HT-29 (cell line): ENCODE data around the gene TRIM41. TPM values are rescaled to one million over a fixed set of nuclear protein-coding genes. Genes with fewer than 3 reads are reported as not detected.

Experiments
- DNase-seq: peaks from one replicate; pipeline ENCODE4 v3.0.0-alpha.2; 2015; ENCODE audit warnings: low spot score
- total RNA-seq: library from RNA; depleted of rRNA; stranded (reverse); fragments of >200 nt; shearing (Covaris generic); gene quantifications from 2 replicates; pipeline ENCODE4 v1.2.3, GENCODE V29; 2014

The TRIM41 gene
- total RNA-seq, 1 experiment from 2014 or later = 37.9 TPM

DNA sequence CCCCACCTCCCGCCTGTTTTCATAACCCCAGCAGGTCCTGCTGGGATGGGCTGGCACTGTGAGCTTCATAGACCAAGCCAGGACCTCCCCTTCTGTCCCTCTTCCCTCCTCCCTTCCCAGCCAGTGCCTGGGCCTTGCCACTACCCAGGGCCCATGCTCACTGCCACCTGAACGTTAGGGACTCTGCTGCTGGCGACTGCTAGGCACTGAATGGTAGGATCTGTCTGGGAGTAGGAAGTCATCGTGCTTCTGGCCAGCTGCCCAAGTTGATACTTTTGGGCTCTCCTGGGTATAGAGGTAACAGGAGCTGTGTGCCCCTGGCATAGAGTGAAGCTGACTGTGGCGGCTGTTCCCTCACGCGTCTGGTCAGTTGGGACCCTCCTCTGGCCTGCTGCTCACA is 8.4 kb downstream of the TRIM41 start:
- no peak for DNase-seq

DNA sequence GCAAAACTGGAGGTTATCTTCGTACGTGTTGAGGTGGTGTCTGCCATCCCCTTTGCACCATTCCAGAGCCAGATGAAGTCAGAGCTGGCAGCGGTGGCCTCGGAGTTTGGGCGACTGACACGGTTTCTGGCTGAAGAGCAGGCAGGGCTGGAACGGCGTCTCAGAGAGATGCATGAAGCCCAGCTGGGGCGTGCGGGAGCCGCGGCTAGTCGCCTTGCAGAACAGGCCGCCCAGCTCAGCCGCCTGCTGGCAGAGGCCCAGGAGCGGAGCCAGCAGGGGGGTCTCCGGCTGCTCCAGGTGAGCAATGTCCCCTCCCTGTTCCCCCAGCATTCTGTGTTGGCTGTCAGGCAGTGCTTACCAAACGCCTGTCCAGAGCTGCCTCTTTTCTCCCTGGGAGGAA is 9.5 kb downstream of the TRIM41 start:
- no peak for DNase-seq

DNA sequence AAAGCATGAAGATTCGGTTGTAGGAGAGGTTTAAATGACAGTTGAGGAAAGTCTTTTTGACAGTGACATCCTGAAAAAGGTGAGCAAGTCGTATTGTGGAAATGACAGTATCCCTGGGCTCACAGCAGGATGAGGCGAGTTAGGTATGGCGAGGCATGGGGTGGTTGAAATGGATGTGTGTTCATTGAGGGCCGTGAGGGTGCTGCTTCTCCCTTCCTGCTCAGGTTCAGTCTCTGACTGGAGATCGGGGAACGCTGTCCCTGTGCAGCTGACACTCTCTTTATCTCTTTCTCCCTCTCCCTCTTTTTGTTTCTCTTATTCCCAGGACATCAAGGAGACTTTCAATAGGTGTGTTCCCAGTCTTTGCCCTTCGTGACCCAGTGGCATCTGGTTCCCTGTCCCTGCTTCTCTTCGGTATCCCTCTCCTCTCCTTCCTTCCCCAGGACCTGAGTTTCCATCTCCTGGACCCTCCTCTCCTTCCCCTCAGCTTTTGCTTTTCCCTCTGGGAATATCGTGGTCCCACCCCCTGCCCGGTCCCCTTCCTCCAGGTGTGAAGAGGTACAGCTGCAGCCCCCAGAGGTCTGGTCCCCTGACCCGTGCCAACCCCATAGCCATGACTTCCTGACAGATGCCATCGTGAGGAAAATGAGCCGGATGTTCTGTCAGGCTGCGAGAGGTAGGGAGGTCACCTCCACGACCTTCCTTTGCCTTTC is 10.2 kb downstream of the TRIM41 start:
- DNase-seq = no peak

- no peak for DNase-seq
Observed at GRCh38 chr5:181233801-181234454, 10.8 kb downstream of the TRIM41 start.

DNA sequence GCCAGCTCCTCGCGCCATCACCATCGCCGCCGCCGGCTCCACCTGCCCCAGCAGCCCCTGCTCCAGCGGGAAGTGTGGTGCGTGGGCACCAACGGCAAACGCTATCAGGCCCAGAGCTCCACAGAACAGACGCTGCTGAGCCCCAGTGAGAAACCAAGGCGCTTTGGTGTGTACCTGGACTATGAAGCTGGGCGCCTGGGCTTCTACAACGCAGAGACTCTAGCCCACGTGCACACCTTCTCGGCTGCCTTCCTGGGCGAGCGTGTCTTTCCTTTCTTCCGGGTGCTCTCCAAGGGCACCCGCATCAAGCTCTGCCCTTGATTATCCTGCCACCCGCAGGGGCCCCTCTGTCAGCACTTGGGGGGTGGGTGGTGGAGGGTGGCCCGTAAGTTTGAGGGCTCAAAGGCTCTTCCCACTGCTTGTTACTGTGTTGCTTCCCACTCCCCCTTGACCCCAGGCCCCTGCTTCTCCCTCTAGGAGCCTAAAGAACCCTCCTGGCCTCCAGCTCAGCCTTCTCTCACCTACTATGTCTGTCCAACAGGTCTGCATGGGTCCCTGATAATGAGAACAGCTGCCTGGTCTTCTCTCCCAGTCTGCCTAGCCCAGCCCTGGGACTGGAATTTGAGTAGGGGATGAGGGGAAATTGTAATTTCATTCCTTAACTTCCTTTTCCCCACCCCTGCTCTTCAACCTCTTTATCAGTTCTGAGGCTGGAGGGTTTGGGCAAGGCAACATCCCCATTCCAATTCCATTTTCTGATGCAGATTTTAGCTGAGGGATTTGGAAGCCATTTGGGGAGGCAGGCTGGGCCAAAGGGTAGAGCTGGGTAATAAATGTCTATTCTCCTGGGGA is 11.6 kb downstream of the TRIM41 start:
- peak; percentile 25 for DNase-seq

GRCh38 chr5:181235323-181235688 is 12.2 kb downstream of the TRIM41 start:
- DNase-seq = peak; percentile 17

GRCh38 chr5:181235689-181236366 is 12.7 kb downstream of the TRIM41 start:
- peak; percentile 33 for DNase-seq

- DNase-seq = no peak
Observed at GRCh38 chr5:181236471-181236870, 13.4 kb downstream of the TRIM41 start.

DNA sequence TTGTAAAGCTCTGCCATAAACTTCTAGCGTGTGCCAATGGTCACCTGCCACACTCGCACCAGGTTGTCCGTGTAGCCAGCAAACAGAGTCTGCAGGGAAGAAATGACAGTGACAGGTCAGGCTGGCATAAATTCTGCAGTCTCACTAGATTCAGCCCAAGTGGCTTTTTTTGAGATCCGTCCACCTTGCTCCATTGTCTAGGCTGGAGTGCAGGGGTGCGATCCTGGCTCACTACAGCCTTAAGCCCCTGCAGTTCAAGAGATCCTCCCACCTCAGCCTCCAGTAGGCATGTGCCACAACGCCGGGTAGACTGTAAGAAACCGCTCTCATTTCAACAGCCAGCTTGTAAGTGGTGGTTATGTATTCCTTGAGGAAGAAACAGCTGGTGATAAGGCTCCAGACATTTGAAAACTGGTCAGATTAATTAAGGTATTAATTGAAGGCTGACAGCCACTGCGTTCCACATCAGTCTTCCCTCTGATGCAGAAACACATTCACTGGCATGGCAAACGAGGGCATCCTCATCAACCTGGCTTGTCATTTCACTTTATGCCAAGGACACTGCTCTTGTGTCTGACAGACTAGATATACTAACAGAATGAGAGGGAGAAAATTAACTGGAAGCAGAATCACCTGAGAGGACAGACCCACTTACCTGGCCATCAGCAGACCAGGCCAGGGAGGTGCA is 14.0 kb downstream of the TRIM41 start:
- DNase-seq = no peak

DNA sequence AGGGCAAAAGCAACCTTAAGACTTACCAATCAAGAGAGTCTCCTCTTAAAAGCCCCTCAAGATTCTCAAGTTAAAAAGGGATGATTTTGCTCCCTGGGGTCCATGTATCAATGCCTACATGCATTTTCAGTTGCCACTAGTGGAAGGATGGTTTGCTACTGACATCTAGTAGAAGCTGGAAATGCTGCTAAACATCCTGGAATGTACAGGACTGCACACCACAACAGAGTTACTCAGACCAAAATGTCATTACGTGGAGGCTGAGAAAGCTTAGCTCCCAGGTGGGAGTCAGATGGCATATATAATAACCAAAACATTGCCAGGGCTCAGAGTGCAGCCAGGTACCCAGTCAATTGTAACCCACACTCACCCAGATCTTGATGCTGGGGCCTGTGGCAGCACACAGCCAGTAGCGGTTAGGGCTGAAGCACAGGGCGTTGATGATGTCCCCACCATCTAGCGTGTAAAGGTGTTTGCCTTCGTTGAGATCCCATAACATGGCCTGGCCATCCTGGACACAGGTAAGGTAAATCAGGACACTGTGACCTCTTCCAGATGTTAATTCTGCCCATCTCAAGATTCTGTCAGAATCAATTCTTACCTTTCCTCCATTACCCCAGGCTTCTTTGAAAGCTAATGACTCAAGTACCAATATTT is 14.8 kb downstream of the TRIM41 start:
- no peak for DNase-seq

DNA sequence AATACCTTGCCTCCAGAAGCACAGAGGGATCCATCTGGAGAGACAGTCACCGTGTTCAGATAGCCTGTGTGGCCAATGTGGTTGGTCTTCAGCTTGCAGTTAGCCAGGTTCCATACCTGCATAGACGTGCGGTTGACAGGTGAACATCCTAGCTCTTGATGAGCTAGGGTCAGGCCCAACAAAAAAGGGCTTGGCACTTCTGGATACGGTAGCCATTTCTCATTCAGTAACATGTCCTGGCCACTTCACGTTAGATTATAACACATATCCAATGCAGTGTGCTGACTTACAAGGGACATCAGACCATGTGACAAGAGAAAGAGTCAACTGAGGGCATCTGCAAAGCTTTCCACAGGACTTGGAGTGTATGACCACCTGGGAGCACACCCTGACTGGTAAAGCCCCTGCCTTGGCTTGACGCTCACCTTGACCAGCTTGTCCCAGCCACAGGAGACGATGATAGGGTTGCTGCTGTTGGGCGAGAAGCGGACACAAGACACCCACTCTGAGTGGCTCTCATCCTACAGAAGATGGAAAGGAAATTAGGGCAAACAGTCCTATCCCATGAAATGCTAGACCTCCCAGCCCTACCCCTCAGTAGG is 16.1 kb downstream of the TRIM41 start:
- DNase-seq = no peak

DNA sequence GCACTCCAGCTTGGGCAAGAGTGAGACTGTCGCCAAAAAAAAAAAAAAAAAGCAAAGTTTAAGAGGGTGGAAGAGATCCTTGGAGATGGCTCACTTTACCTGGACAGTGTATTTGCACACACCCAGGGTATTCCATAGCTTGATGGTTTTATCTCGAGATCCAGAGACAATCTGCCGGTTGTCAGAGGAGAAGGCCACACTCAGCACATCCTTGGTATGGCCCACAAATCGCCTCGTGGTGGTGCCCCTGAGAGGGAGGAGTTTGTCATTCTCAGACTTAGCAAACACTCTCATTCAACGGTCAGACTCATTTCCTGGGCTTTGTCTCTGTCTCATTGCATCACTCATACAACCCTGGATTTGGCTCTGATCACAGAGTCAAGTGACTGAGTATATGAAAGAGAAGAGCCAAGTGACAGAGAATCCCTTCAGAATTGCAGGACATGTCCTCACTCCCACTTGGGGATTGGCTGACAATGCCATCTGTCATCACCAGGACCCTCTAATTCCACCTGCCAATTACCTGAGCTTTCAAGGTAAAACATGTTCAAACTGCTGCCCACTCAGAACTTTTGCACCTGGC is 18.4 kb downstream of the TRIM41 start:
- peak; percentile 43 for DNase-seq

DNA sequence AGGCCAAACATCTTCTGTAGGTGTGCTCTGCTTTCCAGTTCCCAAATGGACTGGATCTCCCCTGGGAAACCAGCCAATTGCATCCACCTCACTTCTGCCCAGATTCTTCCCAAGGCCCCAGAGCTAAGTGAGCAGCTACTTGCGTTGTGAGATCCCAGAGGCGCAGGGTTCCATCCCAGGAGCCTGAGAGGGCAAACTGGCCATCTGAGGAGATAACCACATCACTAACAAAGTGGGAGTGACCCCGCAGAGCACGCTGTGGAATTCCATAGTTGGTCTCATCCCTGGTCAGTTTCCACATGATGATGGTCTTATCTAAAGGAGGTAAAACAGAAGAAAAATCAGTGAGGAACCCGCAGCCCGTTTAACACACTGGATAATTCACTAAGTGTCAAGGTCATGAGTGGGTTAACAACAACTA is 19.0 kb downstream of the TRIM41 start:
- DNase-seq = no peak

- no peak for DNase-seq
Observed at GRCh38 chr5:181243018-181243563, 20.0 kb downstream of the TRIM41 start.

DNA sequence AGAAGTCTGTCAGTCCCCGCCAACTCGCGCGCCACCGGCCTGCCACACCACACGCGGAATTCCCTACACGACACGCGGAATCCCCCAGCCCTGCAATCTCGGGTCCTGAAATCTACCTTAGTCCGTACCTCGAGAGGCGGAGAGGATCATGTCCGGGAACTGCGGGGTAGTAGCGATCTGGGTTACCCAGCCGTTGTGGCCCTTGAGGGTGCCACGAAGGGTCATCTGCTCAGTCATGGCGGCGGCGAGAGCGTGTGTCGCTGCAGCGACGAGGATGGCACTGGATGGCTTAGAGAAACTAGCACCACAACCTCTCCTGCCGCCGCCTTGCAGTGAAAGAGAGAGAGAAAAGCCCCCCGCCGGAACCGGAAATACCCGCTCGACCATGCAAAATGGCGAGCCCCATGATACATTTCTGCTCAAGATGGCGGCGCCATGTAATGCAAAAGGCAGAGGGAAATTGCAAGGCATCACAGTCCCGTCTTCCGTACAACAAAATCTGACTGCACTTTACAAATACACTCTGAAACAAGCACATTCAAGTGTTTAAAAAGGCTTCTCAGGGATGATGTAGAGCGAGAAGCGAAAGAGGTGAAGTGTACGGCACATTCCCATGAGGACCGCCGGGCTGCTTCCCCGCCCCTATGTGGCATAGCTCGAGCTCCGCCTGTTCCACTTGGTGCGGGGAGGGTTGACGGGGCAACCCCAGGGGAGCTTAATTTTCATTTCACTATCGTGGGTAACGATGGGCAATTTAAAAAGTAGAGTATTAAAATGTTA is 20.7 kb downstream of the TRIM41 start, which contains the start of gene RACK1:
Gene RACK1 (minus strand): TSS at position 343 of the 780 bp plus-strand sequence. CDS start 106 bp downstream, at position 237.
- peak; percentile 94 for DNase-seq

DNA sequence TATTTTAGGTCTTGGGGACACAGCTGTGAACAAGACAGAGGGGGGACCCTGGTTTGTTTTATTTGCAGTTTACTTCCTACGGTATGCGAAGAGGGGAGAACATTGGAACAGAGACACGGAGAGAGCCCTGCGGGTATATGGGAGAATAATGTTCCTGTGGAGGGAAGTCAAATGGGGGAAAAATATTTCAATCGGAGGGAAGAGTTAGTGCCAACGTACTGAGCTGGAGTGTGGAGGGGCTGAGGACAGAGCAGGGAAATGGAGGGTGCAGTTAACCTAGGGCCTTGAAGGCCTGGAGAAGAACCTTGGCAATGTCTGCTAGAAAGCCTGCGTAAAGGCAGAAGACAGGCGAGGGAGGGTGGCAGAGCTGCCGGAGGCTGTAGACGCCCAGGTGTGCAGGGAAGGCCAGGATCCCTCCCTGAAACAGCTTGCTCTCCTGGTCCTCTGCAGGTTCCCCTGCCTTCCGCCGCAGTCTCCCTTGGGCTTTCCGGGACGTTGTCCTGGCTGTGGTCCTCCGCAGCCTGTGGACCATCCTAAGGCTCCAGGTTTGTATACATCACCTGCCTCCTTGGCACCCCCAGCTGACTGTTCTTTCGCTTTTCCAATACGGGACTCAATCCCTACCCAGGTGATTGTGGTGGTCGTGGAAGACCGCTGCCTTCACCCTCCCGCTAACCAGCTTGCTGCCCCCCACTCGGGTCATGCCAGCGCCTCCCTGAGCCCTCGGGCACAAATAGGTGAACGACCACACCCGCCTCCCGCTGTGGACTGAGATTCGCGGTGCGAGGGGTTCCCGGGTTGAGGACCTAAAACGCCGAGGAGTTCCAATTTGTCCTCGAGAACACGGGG is 22.6 kb downstream of the TRIM41 start:
- peak; percentile 45 for DNase-seq

DNA sequence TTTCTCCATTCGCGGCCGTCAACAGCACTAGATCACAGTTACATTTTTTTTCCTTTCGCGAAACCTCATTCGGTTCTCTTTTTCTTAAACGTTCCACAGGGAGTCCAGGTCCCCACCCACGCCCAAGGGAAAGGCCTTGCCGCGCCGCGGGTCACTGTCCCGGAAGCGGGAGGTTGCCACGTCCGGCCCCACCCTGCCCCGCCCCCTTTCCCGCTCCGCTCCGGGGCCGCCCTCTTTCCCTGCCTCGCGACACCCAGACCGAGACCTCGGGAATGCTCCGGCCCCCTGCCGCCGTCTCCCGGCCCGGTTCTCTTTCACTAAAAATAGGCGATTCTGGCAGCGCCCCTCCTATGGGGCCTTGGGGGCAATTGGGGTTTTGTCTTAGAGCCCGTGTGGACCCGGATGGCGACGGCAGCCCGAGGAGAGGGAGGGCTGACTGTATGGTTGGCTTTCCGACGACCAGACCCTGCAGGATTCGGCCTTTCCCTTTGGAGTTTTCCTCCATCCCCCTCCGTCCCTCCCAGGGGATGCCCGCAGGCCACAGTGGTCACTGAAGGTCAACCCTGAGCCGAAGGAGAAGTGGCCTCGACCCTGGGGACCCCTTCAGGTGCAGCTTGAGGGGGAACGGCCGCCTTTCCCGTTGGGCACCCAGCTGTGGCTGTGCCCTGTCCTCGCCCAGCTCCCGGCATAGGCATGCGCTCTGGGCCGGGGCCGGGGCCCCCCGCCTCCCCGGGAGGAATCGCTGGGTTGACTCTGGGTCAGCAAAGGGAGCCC is 23.4 kb downstream of the TRIM41 start:
- peak; percentile 89 for DNase-seq
